Measurements from ENCODE around the gene RANBP3. TPM values are rescaled to one million over a fixed set of nuclear protein-coding genes. Genes with fewer than 3 reads are reported as not detected.

The RANBP3 gene
- total and polyA plus RNA-seq, 2 of the 8 experiments (the other 6 are each of a cell fraction or from before 2014, with no cell fraction given) = 95.4 to 122 TPM

DNA sequence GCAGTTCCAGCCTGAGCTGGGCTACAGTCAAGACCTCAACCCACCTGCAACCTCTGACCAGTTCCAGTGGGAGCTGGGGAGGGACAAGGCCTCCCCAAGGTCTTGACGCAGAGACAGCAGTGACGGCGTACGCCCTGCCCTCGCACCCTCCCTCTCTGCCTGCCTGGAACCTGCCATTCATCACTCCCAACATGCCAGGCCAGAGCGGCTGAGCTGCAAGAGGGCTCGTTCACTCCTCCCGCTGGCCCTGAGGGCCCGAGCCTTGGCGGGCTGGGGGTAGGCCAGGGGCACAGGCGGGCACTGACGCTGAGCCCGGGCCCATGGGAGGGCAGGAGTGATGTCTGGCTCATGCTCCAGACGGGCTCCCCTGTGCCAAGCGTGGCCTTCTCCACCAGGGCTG, 82.5 kb downstream of the RANBP3 start:
- H3K18ac ChIP-seq (ENCODE audit: extremely low read depth, low read length) = no peak overlapping the region
- FAIRE-seq = no peak
- no peak overlapping the region for H3K4me2 ChIP-seq (ENCODE audit: insufficient read depth in 1 of 2, low read depth in 2 of 2, low read length in 2 of 2)
- CTCF ChIA-PET (ENCODE audit: partially characterized antibody) = interaction anchor here (0.8 to 1.7 kb wide), 3 partner anchors 87 to 91 kb away, joined by 3 to 4 read pairs (median 4); no protein-coding TSS in a partner anchor
- no peak overlapping the region for H3K27ac ChIP-seq (ENCODE audit: low read depth, low read length)
- DNase-seq (ENCODE audit: low read depth in 1 of 2, low spot score in 2 of 2) = no peak
- WGBS, 2 experiments (ENCODE audit: extremely low coverage in 1 of 2, insufficient coverage in 1 of 2, insufficient read length in 1 of 2, insufficient replicate concordance in 2 of 2, low coverage in 1 of 2, low lambda C conversion rate in 2 of 2, missing lambda C conversion rate in 1 of 2) = 83% methylated on average over 15 of the region's 15 CpGs; no CpG with 5 or more reads in 1 of the 2 experiments
- H3K23me2 ChIP-seq (ENCODE audit: low read depth, low read length) = no peaks in the 10 kb centered on the region
- H4K5ac ChIP-seq (ENCODE audit: insufficient read length, low read depth, low read length) = no peak overlapping the region
- H3K36me3 ChIP-seq (ENCODE audit: control insufficient read depth in 2 of 4, insufficient read depth in 4 of 4, low read length in 3 of 4) = peaks cover 0 to 16% (median 8%) of the 10 kb centered on the region in 4 experiments; a peak in 5 of 8 replicates
- peaks cover 0 to 13% of the 10 kb centered on the region in 2 experiments; a peak in 2 of 4 replicates for H3K79me2 ChIP-seq (ENCODE audit: control insufficient read depth in 1 of 2, insufficient read depth in 2 of 2, low read length in 2 of 2)
- no peak overlapping the region for H2BK12ac ChIP-seq (ENCODE audit: low read depth, low read length)
- H3K9ac ChIP-seq (replicated peaks in 1 of 4; ENCODE audit: extremely low read depth in 1 of 4, low read depth in 3 of 4, low read length in 3 of 4) = no peak overlapping the region
- no peak for TF ChIP-seq CBX8 (IDR thresholded peaks at IDR 0.05; ENCODE audit: borderline replicate concordance, low read depth, low read length)
- TF ChIP-seq CREB1 (IDR thresholded peaks at IDR 0.05) = no peak
- TF ChIP-seq, protein P1, sequence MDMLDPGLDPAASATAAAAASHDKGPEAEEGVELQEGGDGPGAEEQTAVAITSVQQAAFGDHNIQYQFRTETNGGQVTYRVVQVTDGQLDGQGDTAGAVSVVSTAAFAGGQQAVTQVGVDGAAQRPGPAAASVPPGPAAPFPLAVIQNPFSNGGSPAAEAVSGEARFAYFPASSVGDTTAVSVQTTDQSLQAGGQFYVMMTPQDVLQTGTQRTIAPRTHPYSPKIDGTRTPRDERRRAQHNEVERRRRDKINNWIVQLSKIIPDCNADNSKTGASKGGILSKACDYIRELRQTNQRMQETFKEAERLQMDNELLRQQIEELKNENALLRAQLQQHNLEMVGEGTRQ (IDR thresholded peaks at IDR 0.05; ENCODE audit: low read length) = no peak
- H3K14ac ChIP-seq (ENCODE audit: insufficient read length) = no peak overlapping the region
- H2AK5ac ChIP-seq (ENCODE audit: low read depth, low read length) = no peak overlapping the region
- H3K4me1 ChIP-seq (replicated peaks in 1 of 4; ENCODE audit: control insufficient read depth in 3 of 4, insufficient read depth in 4 of 4, low read length in 3 of 4) = peaks cover 0 to 11% (median 4%) of the 10 kb centered on the region in 4 experiments; a peak in 5 of 7 replicates
- H2AFZ ChIP-seq (ENCODE audit: low read length) = no peak overlapping the region
- H3K9me3 ChIP-seq (ENCODE audit: insufficient read depth in 2 of 2, low read depth in 1 of 2, low read length in 1 of 2) = no peaks in the 10 kb centered on the region
- H3K56ac ChIP-seq (replicated peaks; ENCODE audit: insufficient read length, low read depth, low read length) = no peak overlapping the region
- H2BK120ac ChIP-seq (replicated peaks; ENCODE audit: low read depth, low read length) = no peak overlapping the region
- no peak overlapping the region for H3K23ac ChIP-seq (ENCODE audit: insufficient read length)
- H3K4ac ChIP-seq (replicated peaks; ENCODE audit: insufficient read length, low read depth, low read length) = no peak overlapping the region
- H4K91ac ChIP-seq (replicated peaks; ENCODE audit: insufficient read length, low read length) = no peak overlapping the region
- H4K8ac ChIP-seq (ENCODE audit: extremely low read depth, insufficient read depth, low read length) = no peak overlapping the region
- H2BK15ac ChIP-seq (ENCODE audit: low read length) = no peak overlapping the region
- peaks cover 5 to 20% of the 10 kb centered on the region in 2 experiments for H4K20me1 ChIP-seq (replicated peaks in 1 of 2; ENCODE audit: control insufficient read depth in 1 of 2, insufficient read depth in 2 of 2, low read length in 2 of 2)
- H3K27me3 ChIP-seq (replicated peaks in 1 of 4; ENCODE audit: control insufficient read depth in 3 of 4, extremely low read depth in 1 of 4, insufficient read depth in 3 of 4, low read length in 3 of 4) = peaks cover 0 to 1% (median 0%) of the 10 kb centered on the region in 4 experiments; a peak in 3 of 7 replicates
- H2BK20ac ChIP-seq (ENCODE audit: low read length) = no peak overlapping the region
- H2BK5ac ChIP-seq (ENCODE audit: low read depth, low read length) = no peak overlapping the region
- peaks cover 2% of the 10 kb centered on the region; the same call in 1 of the 2 replicates for H3K79me1 ChIP-seq (ENCODE audit: low read depth, low read length)
- no peak overlapping the region for H3K4me3 ChIP-seq (ENCODE audit: extremely low read depth in 1 of 4, insufficient read depth in 2 of 4, low read depth in 3 of 4, low read length in 4 of 4)
- POLR2A ChIA-PET (ENCODE audit: partially characterized antibody) = interaction anchor here (1.2 to 3.7 kb wide), 2 partner anchors 9 to 67 kb away, joined by 6 to 20 read pairs; partner anchors contain the start of genes NDUFA11 and VMAC

Measured in H1 (cell line).